Suppressor macrophage treated with lipopolysaccharide for 4 hours (primary cell): ENCODE data around the gene NTHL1.
A peak's percentile ranks its signal among the peaks of the same experiment; 100 is the strongest.

Source experiments
- DNase-seq: peaks from one replicate; pipeline ENCODE4 v3.0.0-alpha.2; 2020

Gene NTHL1

DNA sequence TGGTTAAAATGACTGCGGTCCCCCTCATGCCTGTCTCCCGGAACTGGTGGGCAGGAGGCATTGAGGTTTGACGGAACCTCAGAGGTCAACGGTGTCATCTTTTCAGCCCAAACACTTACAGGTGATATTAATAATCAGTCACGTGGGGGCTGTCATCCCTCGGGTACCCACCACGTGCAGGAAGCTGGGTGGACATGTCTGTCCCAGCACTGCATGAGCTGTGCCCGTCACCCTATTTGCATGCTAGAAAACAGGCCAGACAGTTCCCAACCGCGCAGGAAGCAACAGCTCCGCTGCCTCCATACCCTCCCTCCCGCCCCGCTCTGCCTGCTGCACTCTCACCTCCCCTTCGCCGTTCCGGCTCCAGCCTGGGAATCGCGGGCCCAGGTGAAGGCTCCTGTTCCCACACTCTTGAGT lies 56.5 kb downstream of the NTHL1 start:
- DNase-seq = peak; percentile 41

GRCh38 chr16:1990351-1991134 lies 57.1 kb downstream of the NTHL1 start:
- no peak for DNase-seq

- no peak for DNase-seq
Observed at GRCh38 chr16:1990101-1990350, 57.6 kb downstream of the NTHL1 start.
